ENCODE data around the gene DOCK1.

Gene DOCK1

DNA sequence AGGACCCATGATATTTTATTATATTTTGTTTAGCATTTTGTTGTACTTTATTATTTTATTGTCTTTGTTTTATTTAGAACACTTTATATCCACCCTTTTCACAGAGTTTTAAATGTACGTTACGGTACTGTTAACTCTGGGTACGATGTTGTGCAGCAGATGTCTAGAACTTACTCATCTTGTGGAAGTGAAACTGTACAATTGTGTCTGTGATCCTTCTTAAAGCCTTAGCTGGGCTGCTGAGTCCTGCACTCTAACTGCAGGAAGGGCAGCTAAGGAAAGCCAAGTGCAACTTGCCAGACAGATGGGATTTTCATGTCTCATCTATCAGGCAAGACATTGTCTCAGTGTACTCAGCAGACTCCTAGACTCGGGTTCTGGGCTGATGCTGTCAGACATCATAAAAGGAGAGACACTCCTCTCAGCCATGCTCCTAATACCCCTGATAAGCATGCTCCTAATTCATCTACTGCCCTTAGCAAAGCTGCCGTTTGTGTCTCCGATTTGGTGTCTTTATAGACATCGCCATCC, 305.8 kb downstream of the DOCK1 start:
- no peaks in the 10 kb centered on the region for H3K27me3 Mint-ChIP-seq
- H3K4me1 Mint-ChIP-seq = no peaks in the 10 kb centered on the region
- H3K27ac Mint-ChIP-seq = no peak overlapping the region
- no peaks in the 10 kb centered on the region for H3K9me3 Mint-ChIP-seq
- no peak for DNase-seq
- H3K36me3 Mint-ChIP-seq (ENCODE audit: low read depth) = no peaks in the 10 kb centered on the region
- no peak overlapping the region for H3K4me3 Mint-ChIP-seq
- ATAC-seq = no peak

DNA sequence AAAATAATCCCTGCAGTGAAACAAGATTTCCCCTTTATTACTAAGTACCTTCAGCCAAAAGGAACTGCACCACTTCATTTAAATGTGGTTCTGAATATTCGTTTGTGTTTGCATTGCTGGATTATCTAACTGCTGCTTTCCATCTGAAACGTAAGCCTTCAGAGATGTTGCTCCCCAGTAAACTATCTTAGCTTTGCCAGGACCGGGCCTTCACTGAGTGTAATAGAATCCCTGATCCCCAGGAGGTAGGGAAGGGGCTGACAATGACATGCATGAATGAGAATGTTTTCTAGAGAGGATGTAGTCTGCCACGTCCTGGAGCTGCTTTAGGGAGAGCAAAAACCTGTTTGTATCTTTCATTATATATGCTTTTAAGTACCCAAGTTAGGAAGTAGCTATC, 310.6 kb downstream of the DOCK1 start:
- no peaks in the 10 kb centered on the region for H3K36me3 Mint-ChIP-seq (ENCODE audit: low read depth)
- H3K9me3 Mint-ChIP-seq = peaks cover 3% of the 10 kb centered on the region
- H3K4me1 Mint-ChIP-seq = no peaks in the 10 kb centered on the region
- no peak for ATAC-seq
- no peak for DNase-seq
- peaks cover 2% of the 10 kb centered on the region for H3K27me3 Mint-ChIP-seq
- no peak overlapping the region for H3K4me3 Mint-ChIP-seq
- H3K27ac Mint-ChIP-seq = no peak overlapping the region

GRCh38 chr10:127216274-127216673, 311.0 kb downstream of the DOCK1 start:
- Mint-ChIP-seq H3K9me3 (peaks cover 3% of the 10 kb centered on the region), H3K27me3 (peaks cover 2% of the 10 kb centered on the region), H3K4me3 (no peak overlapping the region), H3K27ac (no peak overlapping the region), H3K36me3 (ENCODE audit: low read depth) (no peaks in the 10 kb centered on the region), H3K4me1 (no peaks in the 10 kb centered on the region)
- ATAC-seq = no peak
- DNase-seq = no peak

DNA sequence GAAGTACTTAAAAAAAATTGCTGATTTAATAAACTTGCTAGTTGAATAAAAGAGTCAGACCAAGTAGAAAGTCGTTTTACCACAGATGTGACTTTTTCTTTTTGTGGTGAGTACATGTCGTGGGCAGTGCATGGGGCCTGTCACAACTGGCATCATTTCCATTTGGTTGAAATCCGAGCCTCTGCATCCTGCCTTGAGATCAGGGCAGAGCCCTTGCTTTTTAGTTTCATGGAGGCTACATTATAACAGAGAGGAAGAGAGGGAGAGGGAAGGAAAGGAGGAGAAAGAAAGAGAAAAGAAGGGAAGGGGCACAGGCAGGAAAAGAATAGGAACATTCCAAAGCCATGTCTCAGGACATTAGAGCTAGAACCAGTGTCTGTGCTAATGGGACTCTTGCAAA, 311.6 kb downstream of the DOCK1 start:
- ATAC-seq (no peak), DNase-seq (no peak)
- Mint-ChIP-seq H3K27ac (no peak overlapping the region), H3K27me3 (peaks cover 2% of the 10 kb centered on the region), H3K4me3 (no peak overlapping the region), H3K9me3 (peaks cover 3% of the 10 kb centered on the region), H3K4me1 (no peaks in the 10 kb centered on the region), H3K36me3 (ENCODE audit: low read depth) (no peaks in the 10 kb centered on the region)

- Mint-ChIP-seq H3K4me3 (no peak overlapping the region), H3K9me3 (peaks cover 3% of the 10 kb centered on the region), H3K36me3 (ENCODE audit: low read depth) (no peaks in the 10 kb centered on the region), H3K4me1 (no peaks in the 10 kb centered on the region), H3K27me3 (peaks cover 2% of the 10 kb centered on the region), H3K27ac (no peak overlapping the region)
- no peak for DNase-seq
- no peak for ATAC-seq
Observed at GRCh38 chr10:127218658-127219057, 313.4 kb downstream of the DOCK1 start.

DNA sequence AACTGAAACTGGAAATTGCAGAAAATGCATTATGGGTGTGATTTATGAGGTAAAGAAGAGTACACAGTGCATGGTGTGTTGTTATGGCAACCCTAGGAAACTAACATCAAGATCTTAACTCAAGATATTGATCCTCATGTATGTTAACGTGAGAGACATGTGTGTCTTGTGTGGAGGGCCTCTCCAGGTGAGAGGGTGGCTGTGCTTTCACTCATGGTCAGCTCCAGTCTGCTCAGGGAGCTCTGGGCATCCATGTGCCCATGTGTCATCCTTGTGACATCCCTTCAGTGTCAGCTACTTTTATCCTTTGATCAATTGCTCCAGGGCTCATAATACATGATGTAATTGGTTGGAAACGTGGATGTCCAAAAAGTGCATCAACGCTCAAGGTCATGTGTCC, 316.1 kb downstream of the DOCK1 start:
- H3K9me3 Mint-ChIP-seq = peaks cover 3% of the 10 kb centered on the region
- no peak for DNase-seq
- H3K4me3 Mint-ChIP-seq = no peak overlapping the region
- ATAC-seq = no peak
- H3K27me3 Mint-ChIP-seq = peaks cover 2% of the 10 kb centered on the region
- H3K36me3 Mint-ChIP-seq (ENCODE audit: low read depth) = no peaks in the 10 kb centered on the region
- H3K4me1 Mint-ChIP-seq = no peaks in the 10 kb centered on the region
- no peak overlapping the region for H3K27ac Mint-ChIP-seq

- DNase-seq (no peak), ATAC-seq (no peak)
- Mint-ChIP-seq H3K4me1 (no peaks in the 10 kb centered on the region), H3K36me3 (ENCODE audit: low read depth) (no peaks in the 10 kb centered on the region), H3K9me3 (no peaks in the 10 kb centered on the region), H3K4me3 (no peak overlapping the region), H3K27me3 (no peaks in the 10 kb centered on the region), H3K27ac (no peak overlapping the region)
Observed at GRCh38 chr10:127227027-127227426, 321.8 kb downstream of the DOCK1 start.

- Mint-ChIP-seq H3K27me3 (no peaks in the 10 kb centered on the region), H3K36me3 (ENCODE audit: low read depth) (no peaks in the 10 kb centered on the region), H3K4me1 (no peaks in the 10 kb centered on the region), H3K9me3 (no peaks in the 10 kb centered on the region), H3K27ac (no peak overlapping the region), H3K4me3 (no peak overlapping the region)
- ATAC-seq = no peak
- DNase-seq = no peak
Observed at GRCh38 chr10:127227663-127228062, 322.4 kb downstream of the DOCK1 start.

DNA sequence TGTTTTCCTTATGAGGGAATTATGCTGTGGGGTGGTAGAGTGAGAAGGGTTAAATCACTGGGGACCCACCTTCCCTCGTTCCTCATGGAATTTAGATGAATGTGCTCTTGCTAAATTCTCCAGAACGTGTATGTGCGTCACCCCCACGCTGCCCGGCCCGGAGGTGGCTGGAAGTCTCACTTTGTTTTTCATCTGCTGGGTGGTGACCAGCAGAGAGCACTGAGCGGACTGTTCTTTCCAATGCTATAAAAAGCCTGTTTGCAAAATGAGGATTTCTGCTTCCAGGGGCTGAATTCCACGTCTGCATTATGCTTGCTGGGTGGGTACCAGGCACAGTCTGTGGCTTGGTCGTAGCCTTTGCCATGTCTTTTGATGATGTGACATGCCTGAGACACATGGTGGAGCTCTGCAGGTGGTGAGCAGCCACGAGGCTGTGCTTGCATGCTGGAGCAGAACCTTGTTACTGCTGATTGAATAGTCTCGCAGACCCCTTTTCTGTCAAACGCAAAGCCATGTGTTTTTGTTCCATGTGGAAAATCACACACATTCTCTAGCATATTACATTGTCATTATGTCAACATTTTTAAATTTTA, 323.1 kb downstream of the DOCK1 start:
- Mint-ChIP-seq H3K27me3 (no peaks in the 10 kb centered on the region), H3K4me1 (no peaks in the 10 kb centered on the region), H3K9me3 (no peaks in the 10 kb centered on the region), H3K27ac (no peak overlapping the region), H3K36me3 (ENCODE audit: low read depth) (no peaks in the 10 kb centered on the region), H3K4me3 (no peak overlapping the region)
- DNase-seq (no peak), ATAC-seq (no peak)

GRCh38 chr10:127234306-127234800, 329.1 kb downstream of the DOCK1 start:
- Mint-ChIP-seq H3K27me3 (no peaks in the 10 kb centered on the region), H3K36me3 (ENCODE audit: low read depth) (no peaks in the 10 kb centered on the region), H3K4me3 (no peak overlapping the region), H3K27ac (no peak overlapping the region), H3K9me3 (no peaks in the 10 kb centered on the region), H3K4me1 (no peaks in the 10 kb centered on the region)
- no peak for ATAC-seq
- no peak for DNase-seq

GRCh38 chr10:127236266-127236665, 331.0 kb downstream of the DOCK1 start:
- Mint-ChIP-seq H3K9me3 (no peaks in the 10 kb centered on the region), H3K4me3 (no peak overlapping the region), H3K4me1 (no peaks in the 10 kb centered on the region), H3K27ac (no peak overlapping the region), H3K36me3 (ENCODE audit: low read depth) (no peaks in the 10 kb centered on the region), H3K27me3 (no peaks in the 10 kb centered on the region)
- ATAC-seq (no peak), DNase-seq (no peak)

GRCh38 chr10:127242914-127243313, 337.7 kb downstream of the DOCK1 start:
- no peak for DNase-seq
- no peak for ATAC-seq
- Mint-ChIP-seq H3K36me3 (ENCODE audit: low read depth) (no peaks in the 10 kb centered on the region), H3K27me3 (no peaks in the 10 kb centered on the region), H3K4me3 (no peak overlapping the region), H3K9me3 (no peaks in the 10 kb centered on the region), H3K4me1 (no peaks in the 10 kb centered on the region), H3K27ac (no peak overlapping the region)

- no peaks in the 10 kb centered on the region for H3K36me3 Mint-ChIP-seq (ENCODE audit: low read depth)
- DNase-seq = peak; percentile 26
- no peaks in the 10 kb centered on the region for H3K4me1 Mint-ChIP-seq
- no peak overlapping the region for H3K27ac Mint-ChIP-seq
- no peak for ATAC-seq
- no peaks in the 10 kb centered on the region for H3K9me3 Mint-ChIP-seq
- H3K4me3 Mint-ChIP-seq = no peak overlapping the region
- no peaks in the 10 kb centered on the region for H3K27me3 Mint-ChIP-seq
Observed at GRCh38 chr10:127243490-127244272, 338.5 kb downstream of the DOCK1 start.

GRCh38 chr10:127245456-127245855, 340.2 kb downstream of the DOCK1 start:
- Mint-ChIP-seq H3K4me1 (no peaks in the 10 kb centered on the region), H3K27me3 (no peaks in the 10 kb centered on the region), H3K36me3 (ENCODE audit: low read depth) (no peaks in the 10 kb centered on the region), H3K27ac (no peak overlapping the region), H3K4me3 (no peak overlapping the region), H3K9me3 (no peaks in the 10 kb centered on the region)
- no peak for ATAC-seq
- no peak for DNase-seq

GRCh38 chr10:127250031-127250430, 344.8 kb downstream of the DOCK1 start:
- H3K4me3 Mint-ChIP-seq = no peak overlapping the region

More at GRCh38 chr10:127250031-127250430, 344.8 kb downstream of the DOCK1 start:
- Mint-ChIP-seq H3K27ac (no peak overlapping the region), H3K27me3 (no peaks in the 10 kb centered on the region), H3K36me3 (ENCODE audit: low read depth) (no peaks in the 10 kb centered on the region), H3K4me1 (peaks cover 10% of the 10 kb centered on the region), H3K9me3 (peaks cover 4% of the 10 kb centered on the region)
- no peak for ATAC-seq
- DNase-seq = no peak

All from activated naive CD8-positive, alpha-beta T cell treated with anti-CD3 and anti-CD28 coated beads, Interleukin-2, amount 50 U/mL, for 24 hours (primary cell).